NB4 (cell line): ENCODE data around the gene DAGLA.

Source experiments
- DNase-seq: peaks from one replicate; pipeline ENCODE4 v3.0.0; 2010; ENCODE audit warnings: low read depth
- H3K4me3 ChIP-seq: one replicate; pipeline ENCODE4 v1.5.1; 2011; ENCODE audit warnings: mild to moderate bottlenecking, low read depth, low read length, moderate library complexity
- CTCF ChIP-seq: IDR thresholded peaks from one replicate; pipeline ENCODE4 v1.5.1; 2012; ENCODE audit warnings: low read depth, low read length
- MYC ChIP-seq: IDR thresholded peaks from 2 replicates; pipeline ENCODE4 v1.6.1; 2011; ENCODE audit warnings: low read depth, low read length
- POLR2A ChIP-seq: IDR thresholded peaks from 2 replicates; pipeline ENCODE4 v1.6.1; 2011; ENCODE audit warnings: mild to moderate bottlenecking; ENCODE audit not compliant: insufficient read length; ENCODE audit errors: extremely low read depth
- TF ChIP-seq, protein P1 (sequence below): IDR thresholded peaks from 2 replicates; pipeline ENCODE4 v1.6.1; 2011; ENCODE audit warnings: low read depth, low read length

Gene DAGLA

DNA sequence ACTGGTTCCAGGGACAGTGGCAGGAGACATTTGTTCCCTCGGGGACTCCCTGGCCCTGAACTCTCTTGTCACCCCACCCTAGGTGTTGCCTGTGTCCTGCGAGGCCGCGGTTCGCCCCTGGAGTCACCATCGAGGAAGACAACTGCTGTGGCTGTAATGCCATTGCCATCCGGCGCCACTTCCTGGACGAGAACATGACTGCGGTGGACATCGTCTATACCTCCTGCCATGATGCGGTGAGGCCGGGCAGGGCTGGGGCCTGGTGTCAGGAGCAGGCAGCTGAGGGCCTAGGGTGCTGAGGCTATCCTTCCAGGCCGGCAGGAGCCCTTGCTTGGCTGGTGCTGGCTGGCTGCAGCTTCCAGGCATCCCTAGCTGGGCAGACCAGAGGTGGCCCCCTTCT is 54.6 kb downstream of the DAGLA start:
- H3K4me3 ChIP-seq: no peak overlapping the region
- no peak for DNase-seq
- TF ChIP-seq, protein P1, sequence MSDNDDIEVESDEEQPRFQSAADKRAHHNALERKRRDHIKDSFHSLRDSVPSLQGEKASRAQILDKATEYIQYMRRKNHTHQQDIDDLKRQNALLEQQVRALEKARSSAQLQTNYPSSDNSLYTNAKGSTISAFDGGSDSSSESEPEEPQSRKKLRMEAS: no peak
- TF ChIP-seq POLR2A (no peak), MYC (no peak), CTCF (no peak)

DNA sequence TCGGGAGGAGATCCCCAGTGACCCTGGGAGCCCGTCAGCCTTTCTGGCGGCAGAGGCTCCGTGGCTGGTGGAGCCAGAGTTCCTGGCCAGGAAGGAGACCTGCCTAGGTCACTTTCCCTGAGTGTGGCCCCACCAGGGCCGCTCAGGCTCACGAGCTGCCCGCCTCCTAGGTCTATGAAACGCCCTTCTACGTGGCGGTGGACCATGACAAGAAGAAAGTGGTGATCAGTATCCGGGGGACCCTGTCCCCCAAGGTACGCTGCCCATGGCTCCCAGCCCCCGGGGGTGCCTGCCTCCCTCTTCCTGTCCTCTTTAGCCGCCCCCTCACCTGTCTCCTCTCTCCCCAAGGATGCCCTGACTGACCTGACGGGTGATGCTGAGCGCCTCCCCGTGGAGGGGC is 55.2 kb downstream of the DAGLA start:
- DNase-seq: no peak
- H3K4me3 ChIP-seq: no peak overlapping the region
- TF ChIP-seq, protein P1: no peak
- TF ChIP-seq CTCF (no peak), MYC (no peak), POLR2A (no peak)

DNA sequence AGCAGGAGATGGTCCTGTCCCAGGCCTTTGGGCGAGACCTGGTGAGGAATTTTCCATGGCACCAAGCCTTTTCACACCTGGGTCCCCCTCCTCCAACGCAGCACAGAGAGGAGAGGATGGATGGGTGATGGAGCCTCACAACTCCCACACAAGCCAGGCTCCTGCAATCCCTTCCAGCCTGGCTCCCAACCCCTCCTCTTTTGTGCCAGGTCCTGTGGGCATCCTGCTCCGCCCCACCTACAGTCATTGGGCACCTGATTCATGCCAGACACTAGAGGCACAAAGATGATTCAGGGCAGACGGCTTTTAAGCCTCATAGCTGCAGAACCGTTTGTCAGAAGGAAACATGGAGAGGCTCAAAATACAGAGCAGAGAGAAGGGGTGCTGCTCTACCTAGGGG is 56.1 kb downstream of the DAGLA start:
- TF ChIP-seq MYC (no peak), CTCF (no peak), POLR2A (no peak)
- TF ChIP-seq, protein P1: no peak
- no peak overlapping the region for H3K4me3 ChIP-seq
- no peak for DNase-seq

DNA sequence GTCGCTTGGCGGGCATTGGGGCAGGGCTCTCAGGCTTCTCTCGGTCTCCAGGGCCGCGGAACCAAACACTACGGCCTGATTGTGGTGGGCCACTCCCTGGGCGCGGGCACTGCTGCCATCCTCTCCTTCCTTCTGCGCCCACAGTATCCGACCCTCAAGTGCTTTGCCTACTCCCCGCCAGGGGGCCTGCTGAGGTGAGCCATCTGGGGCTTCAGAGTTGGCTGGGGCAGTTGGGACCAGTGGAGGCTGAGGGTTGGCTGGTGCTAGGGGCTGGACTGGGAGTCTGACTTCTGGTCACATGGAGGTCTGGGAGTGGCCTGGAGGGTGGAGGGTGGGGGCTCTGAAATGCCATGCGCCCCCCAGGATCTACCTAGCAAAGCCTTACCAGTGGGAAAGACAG is 56.9 kb downstream of the DAGLA start:
- peak; percentile 48 for DNase-seq
- no peak overlapping the region for H3K4me3 ChIP-seq

DNA sequence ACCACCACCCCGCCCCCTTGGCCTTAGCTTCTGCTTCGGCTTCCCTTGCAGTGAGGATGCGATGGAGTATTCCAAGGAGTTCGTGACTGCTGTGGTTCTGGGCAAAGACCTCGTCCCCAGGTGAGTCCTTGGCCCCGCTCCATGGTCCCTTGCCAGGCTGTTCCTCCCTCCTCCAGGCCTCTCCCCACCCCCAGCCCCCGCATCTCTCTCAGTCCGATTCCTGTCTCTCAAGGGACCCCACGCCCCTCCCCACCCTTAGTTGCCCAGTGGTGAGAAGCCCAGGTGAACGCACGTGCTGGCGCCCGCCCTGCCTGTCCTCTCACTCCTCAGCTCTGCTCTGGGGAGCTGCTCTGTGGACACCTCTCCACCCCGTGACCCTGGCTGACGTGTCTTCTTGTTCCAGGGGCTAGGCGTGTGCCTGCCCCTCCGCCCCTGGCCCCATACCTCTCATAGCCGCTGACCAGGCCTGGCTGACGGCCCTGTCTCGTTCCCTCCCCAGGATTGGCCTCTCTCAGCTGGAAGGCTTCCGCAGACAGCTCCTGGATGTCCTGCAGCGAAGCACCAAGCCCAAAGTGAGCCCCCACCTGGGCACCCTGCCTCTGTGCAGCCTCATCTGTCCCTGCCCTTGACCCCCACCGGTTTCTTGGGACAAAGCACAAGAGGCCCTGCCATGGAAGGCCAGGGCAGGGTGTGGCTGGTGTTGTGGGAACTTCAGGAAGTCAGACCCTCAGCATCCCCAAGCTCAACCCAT is 57.6 kb downstream of the DAGLA start:
- no peak overlapping the region for H3K4me3 ChIP-seq
- peak; percentile 50 for DNase-seq
- TF ChIP-seq, protein P1: no peak
- no peak for TF ChIP-seq POLR2A
- TF ChIP-seq MYC: no peak
- TF ChIP-seq CTCF: peak; percentile 53

More for the DNA sequence above, 56.9 kb downstream of the DAGLA start:
- TF ChIP-seq MYC: no peak
- peak; percentile 53 for TF ChIP-seq CTCF

- no peak overlapping the region for H3K4me3 ChIP-seq
- TF ChIP-seq POLR2A: no peak
- TF ChIP-seq, protein P1: no peak
- no peak for TF ChIP-seq MYC
- no peak for TF ChIP-seq CTCF
- DNase-seq: no peak
These were observed 58.6 kb downstream of the DAGLA start for GRCh38 chr11:61738776-61739175.
